Right ventricle myocardium inferior (tissue), 1 donor: ENCODE measurements around the gene PRDM4. TPM values are rescaled to one million over a fixed set of nuclear protein-coding genes. Genes with fewer than 3 reads are reported as not detected.

Source experiments
- ATAC-seq: fragments of 200-7000 bp; cut with Tn5 transposase; one replicate; pipeline ENCODE4 v1.9.1; 2020; ENCODE audit warnings: mild to moderate bottlenecking, moderate library complexity
- DNase-seq: peaks from one replicate; pipeline ENCODE4 v3.0.0; 2021; ENCODE audit errors: missing footprints
- intact Hi-C: fragments of 100-400 bp; cut with DNase I; formaldehyde crosslinking; loops from one replicate; pipeline ENCODE4 v1.11.0; 2022
- long read RNA-seq: library from polyadenylated mRNA; unstranded; transcript quantifications from one replicate; pipeline ENCODE4 v2.0.0, GENCODE V29; 2021
- total RNA-seq: library from RNA; stranded (reverse); fragmentation: NEBNext Ultra II Directional; extraction: Animal tissue kit (Norgen Biotek cat#: 25700); gene quantifications from one replicate; pipeline ENCODE4 v1.2.1, GENCODE V29; 2021
- donor health status: DM: no; HTN: yes; CAD: no; lungs with severe emphysema.

PRDM4 gene, protein sequence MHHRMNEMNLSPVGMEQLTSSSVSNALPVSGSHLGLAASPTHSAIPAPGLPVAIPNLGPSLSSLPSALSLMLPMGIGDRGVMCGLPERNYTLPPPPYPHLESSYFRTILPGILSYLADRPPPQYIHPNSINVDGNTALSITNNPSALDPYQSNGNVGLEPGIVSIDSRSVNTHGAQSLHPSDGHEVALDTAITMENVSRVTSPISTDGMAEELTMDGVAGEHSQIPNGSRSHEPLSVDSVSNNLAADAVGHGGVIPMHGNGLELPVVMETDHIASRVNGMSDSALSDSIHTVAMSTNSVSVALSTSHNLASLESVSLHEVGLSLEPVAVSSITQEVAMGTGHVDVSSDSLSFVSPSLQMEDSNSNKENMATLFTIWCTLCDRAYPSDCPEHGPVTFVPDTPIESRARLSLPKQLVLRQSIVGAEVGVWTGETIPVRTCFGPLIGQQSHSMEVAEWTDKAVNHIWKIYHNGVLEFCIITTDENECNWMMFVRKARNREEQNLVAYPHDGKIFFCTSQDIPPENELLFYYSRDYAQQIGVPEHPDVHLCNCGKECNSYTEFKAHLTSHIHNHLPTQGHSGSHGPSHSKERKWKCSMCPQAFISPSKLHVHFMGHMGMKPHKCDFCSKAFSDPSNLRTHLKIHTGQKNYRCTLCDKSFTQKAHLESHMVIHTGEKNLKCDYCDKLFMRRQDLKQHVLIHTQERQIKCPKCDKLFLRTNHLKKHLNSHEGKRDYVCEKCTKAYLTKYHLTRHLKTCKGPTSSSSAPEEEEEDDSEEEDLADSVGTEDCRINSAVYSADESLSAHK
- total RNA-seq, result 12.5 TPM
- long read RNA-seq, full-length matches to known transcripts, result 12 of 14 reads
- long read RNA-seq, partial matches to known transcripts, result 2 of 14 reads
- long read RNA-seq, other reads (novel, unspliced or antisense), result 0 of 14 reads

GRCh38 chr12:107760809-107761501 is at the start of gene PRDM4:
PRDM4 (minus strand) TSS chr12:107761137; CDS start chr12:107760515, 622 bp downstream.
- ATAC-seq (peak; percentile 99), DNase-seq (peak; percentile 97)
- intact Hi-C loops, result loop anchor here (5.0 to 10.0 kb wide), 3 partner anchors 74 to 754 kb away; partner anchors contain the start of genes FICD and PWP1

GRCh38 chr12:107807471-107808150 is 46.7 kb upstream of the PRDM4 start:
- DNase-seq (no peak), ATAC-seq (no peak)
- intact Hi-C loops, result no loop called here

DNA sequence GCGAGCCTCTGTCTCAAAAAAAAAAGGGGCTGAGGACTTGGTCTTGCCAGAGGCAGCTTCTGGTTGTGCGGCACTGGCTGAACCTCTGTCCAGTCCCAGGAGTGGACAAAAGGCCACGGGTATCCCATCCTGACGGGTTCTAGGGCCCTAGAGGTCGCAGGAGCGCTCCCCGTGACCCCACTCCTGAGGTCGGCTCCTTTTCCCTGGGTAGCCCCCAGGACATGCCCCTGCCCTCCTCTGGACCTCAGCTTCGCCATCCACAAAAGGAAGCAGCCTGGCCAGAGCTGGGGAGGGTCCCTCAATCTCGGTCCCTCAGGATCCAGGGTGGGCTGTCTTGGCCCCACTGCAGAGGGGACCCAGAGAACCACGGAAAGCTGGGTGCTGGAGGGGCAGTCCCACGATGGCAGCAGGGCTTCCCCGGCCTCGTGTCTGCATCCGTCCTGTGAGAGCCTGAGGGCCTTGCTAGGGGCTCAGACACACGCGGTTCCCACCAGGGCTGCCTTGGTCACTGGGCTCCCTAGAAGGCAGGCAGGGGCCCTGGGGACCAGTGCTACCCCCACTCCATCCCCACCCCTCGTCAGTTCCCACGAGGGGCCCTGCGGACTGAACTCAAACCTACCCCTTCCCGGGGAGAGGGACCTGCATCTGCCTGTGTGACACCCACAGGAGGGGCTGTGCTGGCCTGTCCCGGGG is 44.7 kb upstream of the PRDM4 start:
- ATAC-seq, result no peak

GRCh38 chr12:107803092-107803491 is 42.2 kb upstream of the PRDM4 start:
- no peak for ATAC-seq
- DNase-seq, result no peak
- intact Hi-C loops, result no loop called here

More for the DNA sequence above, 44.7 kb upstream of the PRDM4 start:
- no peak for DNase-seq
- intact Hi-C loops, result no loop called here

- ATAC-seq (no peak), DNase-seq (no peak)
- intact Hi-C loops, result no loop called here
Measured at GRCh38 chr12:107801150-107801549, 40.2 kb upstream of the PRDM4 start.

GRCh38 chr12:107798580-107798979 is 37.6 kb upstream of the PRDM4 start:
- intact Hi-C loops, result no loop called here
- ATAC-seq (no peak), DNase-seq (no peak)

- DNase-seq (no peak), ATAC-seq (no peak)
- intact Hi-C loops, result no loop called here
Measured at GRCh38 chr12:107794451-107794850, 33.5 kb upstream of the PRDM4 start.

- ATAC-seq (no peak), DNase-seq (no peak)
- intact Hi-C loops, result no loop called here
Measured at GRCh38 chr12:107791465-107792089, 30.6 kb upstream of the PRDM4 start.

DNA sequence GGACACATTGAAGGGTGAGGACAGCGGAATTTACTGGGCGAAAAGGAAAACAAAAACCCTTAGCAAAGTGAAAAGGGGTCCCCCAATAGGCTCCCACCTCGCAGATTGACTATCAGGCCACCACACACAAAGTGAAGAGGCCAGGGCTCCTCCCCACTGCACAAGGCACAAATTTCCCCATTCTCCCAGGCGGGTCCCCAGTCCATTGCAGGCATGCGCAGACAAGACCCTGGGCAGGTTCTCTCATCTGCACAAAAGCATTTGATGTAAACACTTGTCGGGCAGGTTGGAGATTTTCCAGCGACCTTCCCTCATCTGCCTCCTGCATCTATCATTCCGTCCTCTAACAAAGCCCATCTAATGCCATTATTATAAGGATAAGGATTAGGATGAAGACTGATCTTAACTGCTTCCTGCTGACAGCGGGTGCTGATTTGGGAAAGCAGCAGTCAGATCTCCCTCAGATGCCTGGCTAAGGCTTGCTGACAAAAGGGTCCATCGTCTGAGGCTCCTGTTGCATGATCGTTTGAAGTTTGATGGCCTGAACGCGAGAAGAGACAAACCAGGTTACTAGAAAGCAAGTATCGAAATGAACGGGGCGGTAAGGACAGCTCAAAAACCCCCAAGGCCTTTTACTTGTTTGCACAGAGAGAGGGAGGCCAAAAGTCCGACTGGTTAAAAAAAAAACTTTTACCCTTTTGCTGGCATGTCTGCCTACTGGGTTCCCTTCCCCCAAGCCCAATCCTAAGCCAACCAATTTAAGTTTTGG is 27.9 kb upstream of the PRDM4 start:
- no peak for DNase-seq
- intact Hi-C loops, result no loop called here

DNA sequence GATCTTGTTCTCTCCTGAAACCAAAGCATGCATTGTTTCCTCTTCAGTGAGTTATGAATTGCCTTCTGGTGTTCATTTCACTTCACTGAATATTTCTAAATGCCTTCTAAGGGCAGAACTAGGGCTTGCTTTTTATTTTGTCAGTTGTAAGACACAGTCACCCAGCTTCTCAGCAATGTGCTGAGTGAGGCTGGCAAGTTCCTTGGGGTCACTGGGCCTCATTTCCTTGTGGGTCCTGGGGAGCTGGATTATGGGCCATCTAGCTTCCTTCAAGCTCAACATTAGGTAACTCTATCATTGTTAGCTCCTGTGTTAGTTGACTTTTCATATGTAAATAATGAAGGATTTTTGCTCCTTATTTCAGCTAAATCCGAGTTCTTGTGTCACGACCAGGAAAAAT is 27.3 kb upstream of the PRDM4 start:
- ATAC-seq, result no peak
- intact Hi-C loops, result no loop called here
- DNase-seq, result no peak

More for the DNA sequence above, 27.9 kb upstream of the PRDM4 start:
- ATAC-seq, result no peak

- intact Hi-C loops, result no loop called here
- DNase-seq, result no peak
- ATAC-seq, result no peak
Measured at GRCh38 chr12:107783406-107784376, 22.8 kb upstream of the PRDM4 start.

DNA sequence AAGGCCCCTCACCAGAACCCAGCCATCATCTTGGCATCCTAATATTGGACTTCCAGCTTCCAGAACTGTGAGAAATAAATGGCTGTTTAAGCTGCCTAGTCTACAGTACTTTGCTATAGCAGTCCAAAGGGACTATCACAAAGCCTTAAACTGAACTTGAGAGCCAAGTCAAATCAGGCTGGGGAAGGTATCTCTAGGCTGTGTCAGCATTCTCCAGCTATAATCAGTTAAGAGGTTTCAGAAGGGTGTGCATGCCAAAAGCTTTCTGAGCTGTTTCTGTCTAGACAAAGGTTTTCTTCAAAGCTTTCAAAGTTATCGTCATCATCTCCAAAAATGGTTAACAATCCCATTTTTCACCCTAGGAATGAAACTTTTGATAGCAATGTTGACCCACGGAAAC is 21.1 kb upstream of the PRDM4 start:
- intact Hi-C loops, result no loop called here
- DNase-seq (no peak), ATAC-seq (no peak)

GRCh38 chr12:107780298-107780697 is 19.4 kb upstream of the PRDM4 start:
- DNase-seq (no peak), ATAC-seq (peak; percentile 45)
- intact Hi-C loops, result no loop called here

DNA sequence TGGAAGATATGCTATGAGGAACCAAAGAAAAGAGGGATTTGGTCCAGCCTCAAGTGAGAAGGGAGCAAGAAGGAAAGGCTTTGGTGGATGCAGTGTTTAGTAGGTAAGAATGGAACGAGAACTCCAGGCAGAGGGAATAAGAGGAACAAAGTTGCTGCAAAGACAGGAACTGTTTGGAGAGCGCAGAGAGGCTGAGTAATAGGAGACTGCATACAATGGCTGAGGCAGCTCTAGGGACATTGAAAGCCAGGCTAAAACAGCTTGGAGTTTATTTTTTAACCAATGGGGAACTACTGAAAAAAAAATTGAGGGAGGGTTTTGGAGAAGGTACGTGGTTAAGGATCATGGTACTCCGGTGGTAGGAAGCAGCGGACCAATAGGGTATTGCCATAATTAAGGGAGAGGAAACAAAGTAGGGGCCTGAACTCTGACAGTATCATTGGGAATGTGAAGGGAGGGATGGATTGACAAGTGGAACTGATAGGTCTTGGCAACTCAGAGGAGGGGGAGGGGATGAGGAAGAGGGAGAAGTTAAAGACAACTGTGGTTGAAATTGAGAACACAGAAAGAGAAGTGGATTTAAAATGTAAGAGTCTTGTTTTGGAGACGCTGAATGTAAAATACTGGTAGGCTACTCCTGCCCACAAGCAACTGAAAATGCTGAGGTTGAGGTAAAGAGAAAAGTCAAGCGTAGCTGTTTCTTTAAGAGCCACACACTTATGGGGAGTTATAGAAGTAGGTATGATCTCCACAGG is 18.3 kb upstream of the PRDM4 start:
- intact Hi-C loops, result no loop called here
- DNase-seq (no peak), ATAC-seq (peak; percentile 50)

DNA sequence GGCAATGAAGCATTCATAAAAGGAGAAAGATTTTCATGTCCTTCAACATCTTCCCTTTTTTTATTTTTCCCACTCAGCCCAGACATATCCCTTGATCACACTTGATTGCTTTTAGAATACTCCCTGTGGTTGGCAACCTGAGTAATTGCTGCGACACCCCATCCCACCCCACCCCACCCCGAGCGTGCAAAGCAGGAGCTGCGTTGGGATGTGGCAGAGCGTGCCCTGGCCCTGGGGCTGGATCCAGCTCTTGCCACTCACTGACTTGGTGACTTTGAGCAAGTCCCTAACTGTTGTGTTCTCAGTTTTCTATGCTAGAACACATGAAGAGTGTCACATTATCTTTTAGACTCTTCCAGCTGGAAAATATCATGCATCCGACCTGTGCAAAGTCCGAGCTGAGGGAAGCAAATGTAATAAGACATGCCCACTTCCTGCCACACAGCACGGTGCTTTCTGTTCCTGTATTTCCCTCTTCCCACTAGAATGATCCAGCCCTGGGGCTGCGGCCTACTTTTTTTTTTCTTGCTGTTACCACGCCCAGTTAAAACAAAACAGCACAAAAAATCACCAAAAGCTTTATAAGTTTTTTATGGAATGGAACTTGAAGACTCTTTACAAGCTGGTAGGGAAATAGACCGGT is 17.6 kb upstream of the PRDM4 start:
- intact Hi-C loops, result no loop called here
- DNase-seq, result no peak
- ATAC-seq, result no peak
